ENCODE data around the gene HHAT.
A peak's percentile ranks its signal among the peaks of the same experiment; 100 is the strongest.
"Not testable (repeated sequence)": the region's sequence is repeated elsewhere in the genome, so short reads cannot be mapped to it uniquely, and the experiment has no call there.

HHAT gene

DNA sequence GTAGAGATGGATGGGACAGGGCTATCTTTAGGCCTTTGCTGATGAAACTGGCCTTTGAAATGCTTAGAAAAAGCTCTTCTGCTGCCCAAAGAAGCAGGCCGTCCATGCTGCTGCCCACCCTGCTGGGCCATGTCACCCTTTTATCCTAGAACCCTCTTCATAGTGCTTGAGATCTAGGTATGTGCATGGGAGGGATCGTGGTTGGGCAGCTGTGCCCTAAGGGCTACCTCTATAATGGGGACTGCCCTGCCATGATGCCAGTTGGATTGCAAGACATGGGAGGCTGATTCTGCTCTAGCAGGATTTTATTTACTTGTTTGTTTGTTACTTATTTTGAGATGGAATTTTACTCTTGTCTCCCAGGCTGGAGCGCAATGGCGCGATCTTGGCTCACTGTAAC lies 69.0 kb downstream of the HHAT start:
- no peak for DNase-seq (ENCODE audit: low read depth)

DNA sequence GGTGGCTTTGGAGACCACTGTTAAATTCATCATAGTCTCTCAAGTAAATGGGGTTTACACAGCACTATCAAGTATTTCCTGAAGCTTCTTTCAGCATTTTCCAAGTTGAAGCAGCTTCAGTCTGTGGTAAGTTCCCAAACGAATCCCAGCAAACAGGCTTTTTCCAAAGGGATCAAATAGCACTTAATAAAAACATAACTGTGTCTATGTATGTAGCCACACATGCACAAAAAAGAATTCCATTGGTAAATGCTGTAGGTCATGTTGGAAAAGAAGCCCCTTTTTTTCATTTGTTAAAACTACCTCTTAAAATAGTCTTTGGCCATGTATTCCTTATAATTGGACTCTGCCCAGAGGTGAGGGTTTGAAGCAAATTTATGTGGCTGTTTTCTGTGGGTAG lies 69.8 kb downstream of the HHAT start:
- DNase-seq (ENCODE audit: low read depth): no peak

DNA sequence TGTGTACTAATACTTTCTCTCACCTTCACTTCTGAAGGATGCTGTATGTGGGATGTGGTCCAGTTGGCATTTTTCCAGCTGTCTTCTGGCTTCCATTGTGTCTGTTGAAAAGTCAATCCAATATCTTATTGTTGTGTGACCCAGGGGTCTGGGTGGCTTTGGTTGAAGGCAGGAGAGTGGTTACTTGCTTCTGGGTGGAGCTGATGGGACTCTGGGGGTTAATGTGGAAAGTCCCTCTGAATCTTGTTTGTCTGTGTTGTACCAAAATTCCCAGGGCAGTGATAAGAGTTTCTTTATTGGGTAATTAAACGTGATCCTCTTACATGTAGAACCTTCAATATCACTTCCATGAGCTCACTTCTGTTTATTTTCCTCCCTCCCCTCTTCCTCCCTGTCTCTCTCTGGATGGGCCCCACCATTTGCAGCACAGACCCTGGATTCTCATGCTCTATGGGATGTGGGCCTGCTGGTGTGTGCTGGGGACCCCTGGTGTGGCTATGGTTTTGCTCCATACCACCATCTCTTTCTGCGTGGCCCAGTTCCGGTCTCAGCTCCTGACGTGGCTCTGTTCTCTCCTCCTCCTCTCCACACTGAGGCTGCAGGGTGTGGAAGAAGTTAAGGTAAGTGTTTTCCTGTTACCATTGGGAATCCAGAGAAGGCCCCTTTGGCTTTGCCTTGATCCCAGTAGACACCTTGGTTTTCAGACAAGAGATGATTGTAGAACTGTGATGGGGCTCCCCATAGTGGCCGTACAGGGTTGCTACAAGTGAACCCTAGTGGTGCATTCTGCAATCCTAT lies 71.5 kb downstream of the HHAT start:
- peak; percentile 68 for DNase-seq (ENCODE audit: low read depth)

DNA sequence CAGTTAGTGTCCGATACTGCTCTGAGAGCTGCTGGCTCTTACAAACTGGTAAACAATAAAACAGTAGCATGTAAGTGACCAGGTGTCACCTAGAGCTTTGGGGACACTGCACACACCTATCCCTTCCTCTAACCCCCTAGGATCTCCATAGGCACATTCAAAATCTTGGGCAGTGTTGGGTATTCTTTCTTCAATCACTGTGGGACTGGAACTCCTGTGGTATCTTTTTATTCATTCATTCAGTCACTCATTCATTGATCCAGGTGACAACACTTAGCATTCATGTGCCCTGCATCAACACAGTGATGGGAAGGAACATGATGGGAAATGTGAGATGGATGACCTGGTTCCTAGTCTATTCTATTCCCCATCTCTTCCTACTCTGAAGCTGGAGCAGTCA lies 73.9 kb downstream of the HHAT start:
- DNase-seq (ENCODE audit: low read depth): no peak

DNA sequence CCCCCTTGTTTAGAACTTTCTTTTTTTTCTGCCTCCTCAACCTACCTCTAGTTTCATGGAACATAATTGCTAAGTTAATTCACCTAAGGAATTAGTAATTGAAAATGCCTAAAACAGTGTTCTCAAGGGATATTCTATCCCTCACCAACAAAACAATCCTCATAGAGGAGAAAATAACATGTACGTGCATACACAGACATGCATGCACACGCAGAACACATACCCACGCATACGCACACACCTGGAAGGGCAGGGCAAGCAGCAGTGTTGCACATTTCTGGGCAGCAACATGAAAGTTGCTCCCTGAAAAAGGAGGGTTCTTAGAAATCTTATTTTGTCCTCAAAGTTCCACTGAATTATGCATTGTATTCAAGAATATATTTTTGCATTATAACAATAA lies 76.6 kb downstream of the HHAT start:
- DNase-seq (ENCODE audit: low read depth): no peak

DNA sequence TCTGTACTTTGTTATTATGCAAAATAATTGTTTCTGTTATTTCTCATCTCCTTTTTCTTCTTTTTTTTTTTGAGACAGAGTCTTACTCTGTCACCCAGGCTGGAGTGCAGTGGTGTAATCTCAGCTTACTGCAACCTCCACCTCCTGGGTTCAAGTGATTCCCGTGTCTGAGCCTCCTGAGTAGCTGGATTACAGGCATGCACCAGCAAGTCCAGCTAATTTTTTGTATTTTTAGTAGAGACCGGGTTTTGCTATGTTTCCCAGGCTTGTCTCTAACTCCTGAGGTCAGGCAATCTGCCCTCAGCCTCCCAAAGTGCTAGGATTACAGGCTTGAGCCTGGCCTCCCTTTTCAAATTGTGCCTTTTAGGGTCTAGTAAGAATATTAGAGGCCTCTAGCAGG lies 77.6 kb downstream of the HHAT start:
- DNase-seq (ENCODE audit: low read depth): not testable (repeated sequence)

DNA sequence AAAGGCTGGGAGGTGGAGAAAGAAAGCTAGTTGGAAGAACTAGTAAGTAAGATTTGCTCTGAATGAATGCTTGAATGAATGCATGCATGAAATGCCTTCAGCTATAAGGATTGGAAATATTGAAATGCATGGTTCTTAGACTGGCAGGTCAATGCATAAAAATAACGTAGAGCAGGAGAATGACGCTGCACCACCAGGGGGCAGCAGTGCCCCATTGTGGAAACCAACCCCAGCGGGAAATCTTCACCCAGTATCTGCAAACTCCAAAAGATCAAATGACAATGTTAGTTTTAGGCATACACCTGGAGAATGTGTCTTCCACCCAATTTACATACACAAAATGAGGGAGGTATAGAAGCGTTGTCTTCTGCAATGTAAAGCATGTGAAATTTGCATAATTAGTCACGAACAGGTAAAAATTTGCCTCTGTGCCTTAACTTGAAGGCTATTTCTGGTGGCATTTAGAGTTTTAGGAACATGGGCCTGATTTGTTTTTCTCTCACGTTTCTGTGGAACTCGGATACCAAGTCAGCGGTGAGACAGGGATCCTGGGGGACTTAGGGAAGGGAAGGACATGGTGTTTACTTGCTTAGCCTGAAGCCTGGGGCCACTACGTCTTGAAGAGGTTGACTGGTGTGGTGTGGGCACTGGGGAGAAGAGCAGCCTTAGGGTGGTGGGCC lies 78.6 kb downstream of the HHAT start:
- peak; percentile 49 for DNase-seq (ENCODE audit: low read depth)

DNA sequence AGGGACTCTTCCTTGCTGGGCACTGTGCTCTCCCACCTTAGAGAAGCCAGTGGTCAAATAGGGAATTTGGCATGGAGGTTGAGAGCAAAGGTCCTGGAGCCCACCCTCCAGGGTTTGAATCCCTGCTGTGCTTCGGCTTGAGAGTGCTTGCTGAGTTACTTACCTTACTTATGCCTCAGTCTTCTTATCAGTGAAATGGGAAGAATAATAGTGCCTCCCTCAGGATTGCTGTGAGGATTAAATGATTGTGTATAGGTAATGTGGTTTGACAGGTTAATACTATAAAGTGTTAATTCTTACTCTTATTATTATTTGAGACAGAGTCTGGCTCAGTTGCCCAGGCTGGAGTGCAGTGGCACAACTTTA lies 79.2 kb downstream of the HHAT start:
- DNase-seq (ENCODE audit: low read depth): no peak

DNA sequence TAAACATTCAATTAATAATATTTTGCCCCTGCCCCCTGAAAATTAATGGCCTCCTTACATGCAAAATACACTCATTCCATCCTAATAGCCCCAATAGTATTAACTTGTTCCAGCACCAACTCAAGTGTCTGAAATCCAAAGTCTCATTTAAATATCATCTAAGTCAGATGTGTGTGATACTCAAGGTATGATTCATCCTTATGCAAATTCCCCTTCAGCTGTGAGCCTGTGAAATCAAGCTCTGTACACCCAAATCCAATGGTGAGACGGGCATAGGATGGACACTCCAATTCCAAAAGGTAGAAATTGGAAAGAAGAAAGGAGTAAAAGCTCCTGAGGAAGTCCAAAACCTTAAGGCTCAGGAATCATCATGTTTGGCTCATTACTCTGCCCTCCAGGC lies 83.5 kb downstream of the HHAT start:
- DNase-seq (ENCODE audit: low read depth): no peak

DNA sequence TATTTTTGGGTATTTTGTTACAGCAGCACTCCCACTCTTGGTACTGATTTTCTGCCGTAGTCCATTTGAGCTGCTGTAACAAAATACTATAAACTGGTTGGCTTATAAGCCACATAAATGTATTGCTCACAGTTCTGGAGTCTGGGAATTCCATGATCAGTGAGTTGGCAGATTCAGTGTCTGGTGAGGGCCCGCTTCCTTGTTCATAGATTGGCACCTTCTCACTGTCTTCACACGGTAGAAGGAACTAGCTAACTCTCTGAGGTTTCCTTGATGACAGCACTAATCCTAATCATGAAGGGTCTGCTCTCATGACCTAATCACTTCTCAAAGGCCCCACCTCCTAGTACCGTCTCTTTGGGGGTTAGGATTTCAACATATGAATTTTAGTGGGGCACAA lies 85.2 kb downstream of the HHAT start:
- no peak for DNase-seq (ENCODE audit: low read depth)

DNA sequence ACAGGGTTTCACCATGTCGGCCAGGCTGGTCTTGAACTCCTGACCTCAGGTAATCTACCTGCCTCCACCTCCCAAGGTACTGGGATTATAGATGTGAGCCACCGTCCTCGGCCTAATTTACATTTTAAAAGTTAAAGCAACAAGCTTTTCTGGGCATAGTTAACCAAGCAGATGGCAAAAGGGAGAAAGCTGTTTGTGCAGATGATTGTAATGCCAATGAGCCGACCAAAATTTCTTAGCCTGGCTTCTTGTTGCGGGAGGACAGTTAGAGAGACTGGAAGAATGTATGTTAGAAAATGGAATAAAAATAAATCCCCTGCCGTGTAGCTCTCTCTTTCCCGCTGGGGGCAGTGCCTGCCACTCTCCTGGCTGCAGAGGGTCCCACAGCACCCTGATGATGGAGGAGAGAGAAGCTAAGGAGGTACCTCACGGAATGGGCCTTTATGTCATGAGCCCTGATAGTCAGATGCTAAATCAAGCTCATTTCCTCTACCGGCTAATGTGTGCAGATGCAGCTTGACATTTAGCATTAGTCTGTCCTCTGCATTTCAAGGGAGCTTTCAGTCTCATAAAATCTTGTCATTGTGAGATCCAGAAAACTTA lies 87.2 kb downstream of the HHAT start:
- no peak for DNase-seq (ENCODE audit: low read depth)

DNA sequence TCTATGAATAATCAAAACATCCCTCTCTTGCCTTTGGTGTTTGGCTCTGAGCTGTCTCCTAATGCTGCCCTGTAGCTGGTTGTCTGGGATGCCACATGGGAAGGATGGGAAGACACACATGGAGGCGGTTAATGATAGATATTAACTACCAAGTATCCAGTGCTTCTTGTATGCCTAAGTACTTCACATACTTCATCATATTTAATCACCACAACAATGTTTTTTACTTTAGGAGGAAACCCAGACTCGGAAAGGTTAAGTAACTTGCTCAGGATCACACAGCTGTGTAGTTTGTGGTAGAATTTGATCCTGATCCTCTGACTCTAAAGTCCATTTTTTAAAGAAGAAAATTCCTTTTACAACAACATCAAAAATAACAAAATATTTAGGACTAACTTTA lies 88.0 kb downstream of the HHAT start:
- DNase-seq (ENCODE audit: low read depth): no peak

DNA sequence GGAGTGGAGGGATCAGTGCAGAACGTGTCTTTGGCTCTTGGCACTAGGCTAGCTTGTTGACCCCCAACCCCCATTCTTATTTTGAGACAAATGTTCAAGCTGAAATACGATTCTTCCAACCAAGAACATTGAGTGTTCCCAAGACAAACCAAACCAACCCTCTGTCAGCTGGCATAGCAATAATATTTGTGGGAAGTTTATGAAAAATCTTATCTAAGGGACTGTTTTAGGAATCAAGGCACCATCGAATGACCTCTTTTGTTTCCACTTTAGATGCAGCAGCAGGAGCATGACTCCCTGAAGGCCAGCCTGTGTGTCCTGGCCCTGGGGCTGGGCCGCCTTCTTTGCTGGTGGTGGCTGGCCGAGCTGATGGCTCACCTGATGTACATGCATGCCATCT lies 89.2 kb downstream of the HHAT start:
- DNase-seq (ENCODE audit: low read depth): no peak

DNA sequence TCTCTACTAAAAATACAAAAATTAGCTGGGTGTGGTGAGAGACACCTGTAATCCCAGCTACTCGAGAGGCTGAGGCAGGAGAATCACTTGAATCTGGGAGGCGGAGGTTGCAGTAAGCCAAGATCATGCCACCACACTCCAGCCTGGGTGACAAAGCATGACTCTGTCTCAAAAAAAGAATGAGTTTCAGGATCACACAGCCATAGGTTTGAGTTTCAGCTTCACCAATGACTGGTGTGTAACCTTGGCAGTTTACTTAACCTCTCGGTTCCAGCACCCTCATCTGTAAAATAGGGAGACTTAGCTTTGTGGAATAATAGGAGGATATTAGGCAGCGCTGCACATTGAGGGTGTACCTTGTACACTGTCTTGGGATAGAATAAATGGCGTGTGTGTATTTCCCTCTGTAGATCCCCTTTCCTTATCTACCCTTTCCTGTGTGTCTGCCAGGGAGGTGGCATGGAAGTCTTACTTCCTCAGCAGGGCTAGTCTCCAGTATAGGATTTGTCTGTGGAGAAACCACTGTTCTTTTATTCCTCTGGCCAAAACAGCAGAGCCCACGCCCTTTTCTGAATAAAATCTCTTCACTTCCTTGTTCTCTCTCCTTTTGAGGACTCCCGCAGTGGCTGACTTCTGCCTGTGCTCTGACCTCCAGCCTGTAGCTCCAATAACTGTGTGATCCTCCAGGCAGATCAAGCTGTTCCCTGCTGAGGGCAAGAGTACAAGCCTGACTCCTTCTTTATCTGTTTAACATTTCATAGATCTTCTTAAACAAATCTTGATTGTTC lies 90.4 kb downstream of the HHAT start:
- no peak for DNase-seq (ENCODE audit: low read depth)

DNA sequence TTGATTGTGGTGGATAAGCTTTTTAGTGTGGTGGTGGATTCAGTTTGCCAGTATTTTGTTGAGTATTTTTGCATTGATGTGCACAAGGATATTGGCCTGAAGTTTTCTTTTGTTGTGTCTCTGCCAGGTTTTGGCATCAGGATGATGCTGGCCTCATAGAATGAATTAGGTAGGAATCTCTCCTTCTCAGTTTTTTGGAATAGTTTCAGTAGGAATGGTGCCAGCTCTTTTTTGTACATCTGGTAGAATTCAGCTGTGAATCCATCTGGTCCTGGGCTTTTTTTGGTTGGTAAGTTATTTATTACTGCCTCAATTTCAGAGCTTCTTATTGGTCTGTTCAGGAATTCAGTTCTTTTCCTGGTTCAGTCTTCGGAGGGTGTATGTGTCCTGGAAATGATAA lies 98.0 kb downstream of the HHAT start:
- DNase-seq (ENCODE audit: low read depth): not testable (repeated sequence)

DNA sequence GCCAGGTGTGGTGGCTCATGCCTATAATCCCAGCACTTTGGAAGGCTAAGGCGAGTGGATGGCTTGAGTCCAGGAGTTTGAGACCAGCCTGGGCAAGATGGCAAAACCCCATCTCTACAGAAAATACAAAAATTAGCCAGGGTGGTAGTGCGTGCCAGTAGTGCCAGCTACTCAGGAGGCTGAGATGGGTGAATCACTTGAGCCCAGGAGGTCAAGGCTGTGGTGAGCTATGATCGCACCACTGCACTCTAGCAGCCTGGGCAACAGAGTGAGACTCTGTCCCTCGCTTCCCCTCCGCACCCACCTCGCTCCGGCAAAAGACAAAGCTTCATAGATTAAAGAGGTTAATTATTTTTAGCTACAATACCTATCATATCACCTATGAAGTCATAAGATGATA lies 100.0 kb downstream of the HHAT start:
- DNase-seq (ENCODE audit: low read depth): no peak

DNA sequence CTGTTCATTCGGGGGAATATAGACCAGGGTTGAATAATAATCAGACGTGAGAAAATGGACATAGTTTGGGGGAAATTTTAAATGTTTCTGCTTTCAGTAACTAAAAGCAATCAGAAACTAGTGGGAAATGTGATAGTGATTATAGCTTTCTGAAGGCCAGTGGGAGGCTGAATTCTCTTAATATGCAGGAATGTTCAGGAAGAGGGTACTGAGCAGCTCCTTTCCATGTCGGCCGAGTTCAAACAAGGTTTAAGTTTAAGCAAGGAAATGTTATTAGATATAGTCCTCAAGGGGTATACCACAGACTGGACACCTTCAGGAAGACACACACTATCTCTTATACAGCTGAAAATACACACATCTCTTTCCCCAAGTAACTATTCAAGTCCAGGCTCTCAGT lies 105.5 kb downstream of the HHAT start:
- no peak for DNase-seq (ENCODE audit: low read depth)

DNA sequence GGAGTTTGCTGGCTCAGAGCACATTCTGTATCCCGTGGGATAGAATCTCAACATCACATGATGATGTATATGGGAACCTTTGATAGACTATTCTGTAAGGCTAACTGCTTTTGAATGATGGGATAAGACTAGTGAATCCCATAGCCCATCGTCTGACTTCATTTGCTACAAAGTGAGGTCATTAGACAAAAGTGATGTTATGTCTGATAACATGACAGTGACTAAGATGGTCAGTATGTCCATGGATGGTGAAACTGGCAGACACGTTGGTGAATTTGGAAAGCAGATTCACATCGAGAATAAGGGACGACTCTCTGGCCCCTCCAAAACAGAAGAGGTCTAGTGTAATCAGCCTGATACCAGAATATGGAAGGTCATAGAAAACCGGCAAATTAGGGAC lies 108.4 kb downstream of the HHAT start:
- DNase-seq (ENCODE audit: low read depth): no peak

DNA sequence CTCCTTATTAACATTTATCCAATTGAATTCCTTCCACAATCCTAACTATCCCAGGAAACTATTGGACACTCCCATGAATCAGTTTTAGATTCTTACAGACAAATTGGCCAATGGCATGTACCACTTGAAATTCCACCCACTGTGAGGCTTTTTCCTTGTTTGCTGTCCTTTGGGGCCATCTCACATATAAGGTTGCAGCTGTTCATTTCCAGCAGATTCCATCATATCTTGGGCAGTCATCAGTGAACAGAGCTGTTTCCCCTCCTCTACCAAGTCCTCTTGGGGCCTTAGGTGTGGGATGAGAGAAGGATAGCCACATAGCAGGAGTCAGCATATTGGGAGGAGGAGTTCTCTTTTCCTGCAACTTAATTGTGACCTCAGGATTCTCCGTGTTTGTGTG lies 109.1 kb downstream of the HHAT start:
- peak; percentile 3 for DNase-seq (ENCODE audit: low read depth)

DNA sequence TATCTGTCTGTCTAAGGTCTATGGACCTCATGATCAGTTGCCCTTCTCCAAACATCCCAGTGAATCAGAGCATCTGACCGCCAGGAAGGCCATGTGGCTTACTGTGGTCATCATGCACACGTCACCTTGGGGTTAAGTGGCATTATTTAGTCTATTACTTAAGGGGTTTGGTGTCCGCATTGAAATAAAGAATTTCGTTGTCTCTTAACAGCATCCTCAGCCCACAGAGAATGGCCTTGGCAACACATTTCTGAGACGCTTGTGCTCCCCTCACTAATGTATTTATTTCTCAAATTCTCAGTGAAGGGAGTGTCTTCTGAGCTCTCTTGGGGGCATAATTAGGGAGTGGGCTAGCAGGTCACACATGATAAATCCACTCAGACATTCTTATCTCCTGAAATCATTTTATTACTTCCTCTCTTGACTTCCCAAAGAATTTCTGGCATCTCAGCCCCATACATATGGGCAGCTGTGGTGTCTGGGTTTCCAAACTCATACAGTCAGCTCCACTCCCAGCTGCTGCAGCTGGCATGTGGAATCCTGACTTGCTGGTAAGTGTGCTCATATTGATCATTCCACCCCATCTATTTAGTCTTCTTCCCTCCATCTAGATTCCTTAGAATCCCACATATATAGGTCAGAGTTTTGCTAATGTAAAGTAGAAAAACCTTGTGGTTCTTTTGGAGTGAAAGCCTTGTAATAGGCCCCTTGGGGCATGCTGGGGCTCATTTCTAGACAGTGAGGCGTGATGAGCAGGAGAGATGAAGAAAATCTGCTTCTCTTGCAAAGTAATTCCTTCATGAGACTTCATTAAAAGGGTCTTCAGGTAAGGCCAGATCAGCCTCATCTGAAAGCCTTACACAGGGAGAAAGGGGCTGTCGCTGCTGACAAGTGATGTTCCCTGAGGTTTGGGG lies 110.5 kb downstream of the HHAT start:
- peak; percentile 81 for DNase-seq (ENCODE audit: low read depth)

DNA sequence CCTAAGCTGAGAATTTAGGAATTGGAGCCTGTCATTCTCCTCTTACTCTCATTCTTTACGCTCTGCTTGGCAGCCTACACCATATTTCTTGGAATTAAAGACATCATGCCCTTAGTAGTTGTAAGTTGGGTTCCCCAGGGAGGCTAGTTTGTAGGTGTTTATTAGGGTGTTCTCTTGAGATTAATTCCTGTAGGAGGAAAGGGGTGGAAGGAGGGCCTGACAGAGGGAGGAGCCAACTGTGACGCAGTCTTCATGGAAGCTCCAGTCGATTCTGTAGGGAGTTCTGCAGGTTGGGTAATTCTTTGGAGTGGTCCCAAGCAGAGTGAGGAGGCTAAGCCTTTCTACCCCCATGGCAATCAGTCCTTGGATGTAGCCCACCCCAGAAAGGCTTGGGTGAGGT lies 111.4 kb downstream of the HHAT start:
- DNase-seq (ENCODE audit: low read depth): no peak

DNA sequence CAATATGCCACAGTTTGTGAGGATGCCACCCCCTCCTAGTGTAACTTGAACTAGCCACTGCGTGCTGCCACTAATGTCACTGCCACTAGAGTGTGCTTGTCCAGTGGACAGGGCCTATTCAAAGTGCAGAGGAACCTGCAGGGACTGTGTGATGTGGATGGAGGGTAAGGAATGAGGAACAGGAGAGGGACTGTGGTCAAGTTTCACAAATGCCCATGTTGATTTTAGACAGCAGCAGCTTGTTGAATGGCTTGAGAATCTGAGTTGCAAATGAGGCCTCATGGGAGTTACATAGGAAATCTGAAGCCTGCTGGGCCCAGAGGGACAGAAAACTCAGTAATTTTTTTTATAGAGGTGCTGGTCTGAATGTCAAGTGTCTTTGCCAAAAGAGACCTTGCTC lies 112.3 kb downstream of the HHAT start:
- DNase-seq (ENCODE audit: low read depth): no peak

All from iris pigment epithelial cell (primary cell).